Superior temporal gyrus (tissue), 1 donor: Measurements from ENCODE around the gene PTPMT1.

Experiments
- DNase-seq: peaks from one replicate; pipeline ENCODE4 v3.0.0-alpha.2; 2016; ENCODE audit errors: extremely low spot score

The PTPMT1 gene

DNA sequence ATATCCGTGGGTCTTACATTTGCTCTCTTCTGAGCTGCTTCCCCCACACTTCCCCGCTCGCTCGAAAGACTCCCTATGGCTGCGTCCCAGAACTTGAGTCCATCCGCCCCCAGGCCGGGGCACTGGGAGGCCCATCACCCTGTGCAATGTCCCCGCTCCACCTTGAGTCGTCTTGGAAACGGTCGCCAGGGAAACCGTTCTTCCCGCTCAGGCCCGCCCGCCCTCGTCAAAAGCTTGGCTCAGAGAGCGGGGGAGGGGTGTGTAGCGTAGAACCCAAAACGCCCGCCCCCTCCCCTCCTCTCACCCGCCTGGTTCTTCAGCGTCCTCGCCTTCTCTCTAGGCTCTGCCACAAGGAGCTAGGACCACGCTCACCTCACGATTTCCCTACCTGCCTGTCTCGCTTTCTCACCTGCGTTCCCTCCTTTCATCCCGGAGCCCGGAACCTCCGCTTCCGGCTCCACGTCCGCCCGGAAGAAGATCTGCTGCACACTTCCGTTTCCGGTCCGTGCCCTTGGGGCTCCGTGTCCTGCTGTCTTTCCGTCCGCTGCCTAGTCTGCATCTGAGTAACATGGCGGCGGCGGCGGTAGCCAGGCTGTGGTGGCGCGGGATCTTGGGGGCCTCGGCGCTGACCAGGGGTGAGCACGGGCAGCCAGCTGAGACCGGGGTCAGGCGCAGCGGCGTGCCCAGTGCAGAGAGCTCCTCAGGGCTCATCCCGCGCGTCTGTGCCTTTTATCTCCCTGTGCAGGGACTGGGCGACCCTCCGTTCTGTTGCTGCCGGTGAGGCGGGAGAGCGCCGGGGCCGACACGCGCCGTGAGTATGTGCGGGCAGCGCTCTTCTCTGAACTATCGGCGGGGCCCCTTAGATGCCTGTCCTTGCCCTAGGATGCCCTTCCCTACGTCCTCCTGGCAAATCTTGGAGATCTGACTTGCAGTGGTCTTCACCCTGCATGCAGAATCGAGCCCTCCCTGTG lies 13.4 kb downstream of the PTPMT1 start, which contains the start of the genes KBTBD4 and NDUFS3:
TSS of gene KBTBD4 (minus strand) at position 447 of the 971 bp plus-strand sequence. CDS start at position 428, 19 bp downstream.
TSS of gene NDUFS3 (plus strand) at position 551 of the 971 bp plus-strand sequence. CDS start at position 569, 18 bp downstream.
- peak; percentile 97 for DNase-seq

DNA sequence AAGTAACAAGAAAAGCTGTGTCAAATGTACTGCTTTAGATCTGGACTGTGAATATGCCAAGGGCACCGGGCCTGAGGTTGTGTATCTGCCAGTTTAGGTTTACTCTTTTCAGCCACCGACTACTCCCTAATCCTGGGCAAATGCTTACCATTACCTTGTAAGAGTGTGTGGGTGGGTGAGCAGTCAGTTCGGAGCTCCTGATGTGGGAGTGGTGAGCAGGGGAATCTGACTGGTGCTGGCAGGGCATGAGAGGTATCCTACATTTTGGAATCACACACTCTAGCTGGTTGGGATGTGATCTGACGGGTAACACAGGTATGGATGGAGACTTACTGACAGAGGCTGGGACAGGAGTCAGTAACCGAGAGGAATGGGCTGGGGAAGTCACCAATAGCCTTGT lies 18.4 kb downstream of the PTPMT1 start:
- DNase-seq: peak; percentile 17

DNA sequence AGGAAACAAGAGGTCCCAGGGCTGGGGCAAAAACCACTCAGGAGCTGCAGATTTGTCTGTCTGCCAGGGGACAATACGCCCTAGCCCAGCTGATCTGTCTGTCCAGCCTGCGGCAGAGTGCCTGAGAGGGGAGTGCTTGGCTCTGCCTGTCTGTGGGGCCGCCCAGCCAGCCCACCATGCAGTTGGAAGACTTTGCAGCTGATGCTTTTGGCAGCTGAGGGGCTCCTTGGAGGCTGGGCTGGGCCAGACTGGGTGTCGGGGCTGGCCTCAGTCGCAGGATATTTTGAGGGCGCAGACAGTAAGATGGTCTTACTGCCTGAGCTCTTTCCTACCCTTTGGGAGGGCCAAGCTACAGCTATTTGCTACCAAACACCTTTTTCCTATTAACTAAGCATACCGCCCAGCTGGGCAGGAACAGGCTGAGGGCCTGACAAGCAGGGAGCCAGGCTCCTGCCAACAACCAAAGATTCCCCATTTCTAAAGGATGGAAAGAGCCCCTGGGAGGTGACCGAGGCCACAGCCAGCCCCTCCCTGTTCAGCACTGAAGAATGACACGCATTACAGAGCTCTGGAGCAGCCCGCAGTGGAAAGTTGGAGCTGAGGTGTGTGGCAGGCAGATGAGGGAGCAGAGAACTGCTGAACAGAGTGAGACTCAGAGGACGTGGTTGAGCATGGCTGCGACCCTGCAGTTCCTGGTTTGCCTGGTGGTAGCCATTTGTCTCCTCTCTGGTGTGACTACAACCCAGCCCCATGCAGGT lies 20.9 kb downstream of the PTPMT1 start, which contains the start of gene FAM180B:
TSS of gene FAM180B (plus strand) at position 581 of the 758 bp plus-strand sequence. CDS start at position 672, 91 bp downstream.
- DNase-seq: peak; percentile 12

DNA sequence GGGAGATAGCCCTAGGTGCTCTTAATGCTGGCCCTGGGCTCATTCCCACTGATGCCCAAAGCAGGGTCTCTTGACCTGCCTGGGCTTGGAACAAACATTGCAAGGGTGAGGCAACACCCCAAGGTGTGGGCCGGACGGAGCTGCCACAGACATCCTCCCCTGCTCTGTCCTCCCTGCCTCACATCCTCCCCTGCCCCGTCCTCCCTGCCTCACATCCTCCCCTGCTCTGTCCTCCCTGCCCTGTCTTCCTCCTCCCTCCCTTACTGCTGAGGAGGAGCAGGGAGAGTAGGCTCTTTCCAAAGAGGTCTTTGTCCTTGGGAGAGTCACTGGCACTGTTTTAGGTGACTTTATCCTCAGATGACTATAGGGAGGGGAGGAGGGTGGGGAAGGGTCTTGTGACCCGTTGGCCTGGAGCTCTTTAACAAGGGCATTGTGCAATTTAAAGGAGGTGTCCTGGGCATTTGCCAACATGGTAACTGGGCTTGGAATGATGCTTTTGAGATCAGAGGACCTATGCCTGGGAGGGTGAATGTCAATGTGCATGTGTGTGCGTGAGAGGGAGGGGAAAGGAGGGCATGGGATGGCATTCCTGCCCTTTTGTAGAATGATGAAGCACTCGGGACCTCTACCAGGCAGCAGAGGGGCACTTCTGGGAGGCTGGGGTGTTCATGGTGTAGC lies 21.8 kb downstream of the PTPMT1 start:
- no peak for DNase-seq

DNA sequence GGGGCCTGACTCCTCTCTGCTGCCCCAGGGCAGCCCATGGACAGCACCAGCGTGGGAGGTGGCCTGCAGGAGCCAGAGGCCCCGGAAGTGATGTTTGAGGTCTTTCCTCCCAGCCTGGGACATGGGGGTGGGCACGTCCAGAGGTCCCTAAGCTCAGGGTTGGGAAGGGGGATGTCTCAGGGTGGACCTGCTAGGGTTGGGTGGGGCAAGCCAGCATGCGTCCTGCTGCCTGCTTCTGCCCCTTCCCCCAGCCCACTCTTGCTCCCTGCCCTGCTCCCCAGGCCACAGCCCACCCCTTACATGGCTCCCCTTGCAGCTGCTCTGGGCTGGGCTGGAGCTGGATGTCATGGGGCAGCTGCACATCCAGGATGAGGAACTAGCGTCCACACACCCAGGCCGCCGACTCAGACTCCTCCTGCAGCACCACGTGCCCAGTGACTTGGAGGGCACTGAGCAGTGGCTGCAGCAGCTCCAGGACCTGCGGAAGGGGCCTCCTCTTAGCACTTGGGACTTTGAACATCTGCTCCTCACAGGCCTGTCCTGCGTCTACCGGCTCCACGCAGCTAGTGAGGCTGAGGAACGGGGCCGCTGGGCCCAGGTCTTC lies 22.4 kb downstream of the PTPMT1 start:
- DNase-seq: peak; percentile 15

DNA sequence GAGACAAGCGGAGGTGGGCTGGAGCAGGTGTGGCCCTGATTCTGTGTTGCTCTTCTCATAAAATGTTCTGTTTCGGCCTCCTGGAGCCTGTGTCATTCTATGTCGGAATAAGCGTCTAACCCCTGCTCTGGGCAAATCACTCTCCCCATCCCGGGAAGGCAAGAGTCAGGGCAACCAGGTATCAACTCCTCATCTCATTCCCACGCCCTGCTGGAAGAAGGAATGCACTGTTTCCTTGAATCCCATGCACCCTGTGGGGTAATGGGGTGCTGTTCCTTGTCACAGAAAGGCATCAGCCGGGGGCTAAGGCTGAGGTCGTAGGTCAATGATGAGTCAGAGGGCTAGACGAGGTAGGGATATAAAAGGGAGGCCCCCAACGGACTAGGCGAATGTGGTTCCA lies 23.7 kb downstream of the PTPMT1 start:
- no peak for DNase-seq

DNA sequence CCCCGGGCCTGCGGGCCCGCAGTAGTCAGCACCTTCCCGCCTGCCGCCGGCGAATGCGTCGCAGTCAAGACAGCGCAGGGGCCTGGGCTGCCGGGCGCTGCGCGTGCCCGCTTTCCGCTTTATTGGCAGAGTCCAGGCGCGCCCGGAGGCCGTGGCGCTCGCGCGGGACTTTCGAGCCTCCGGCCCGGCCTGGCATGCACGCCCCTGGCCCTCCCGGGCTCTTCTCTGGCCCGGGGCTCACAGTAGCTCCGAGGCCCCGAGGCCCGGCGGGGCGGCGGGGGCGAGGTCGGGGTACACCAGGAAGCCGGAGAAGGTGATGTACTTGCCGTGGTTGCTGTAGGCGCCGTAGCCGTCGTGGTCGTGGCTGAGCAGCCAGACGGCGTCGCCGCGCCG lies 24.2 kb downstream of the PTPMT1 start:
- no peak for DNase-seq

DNA sequence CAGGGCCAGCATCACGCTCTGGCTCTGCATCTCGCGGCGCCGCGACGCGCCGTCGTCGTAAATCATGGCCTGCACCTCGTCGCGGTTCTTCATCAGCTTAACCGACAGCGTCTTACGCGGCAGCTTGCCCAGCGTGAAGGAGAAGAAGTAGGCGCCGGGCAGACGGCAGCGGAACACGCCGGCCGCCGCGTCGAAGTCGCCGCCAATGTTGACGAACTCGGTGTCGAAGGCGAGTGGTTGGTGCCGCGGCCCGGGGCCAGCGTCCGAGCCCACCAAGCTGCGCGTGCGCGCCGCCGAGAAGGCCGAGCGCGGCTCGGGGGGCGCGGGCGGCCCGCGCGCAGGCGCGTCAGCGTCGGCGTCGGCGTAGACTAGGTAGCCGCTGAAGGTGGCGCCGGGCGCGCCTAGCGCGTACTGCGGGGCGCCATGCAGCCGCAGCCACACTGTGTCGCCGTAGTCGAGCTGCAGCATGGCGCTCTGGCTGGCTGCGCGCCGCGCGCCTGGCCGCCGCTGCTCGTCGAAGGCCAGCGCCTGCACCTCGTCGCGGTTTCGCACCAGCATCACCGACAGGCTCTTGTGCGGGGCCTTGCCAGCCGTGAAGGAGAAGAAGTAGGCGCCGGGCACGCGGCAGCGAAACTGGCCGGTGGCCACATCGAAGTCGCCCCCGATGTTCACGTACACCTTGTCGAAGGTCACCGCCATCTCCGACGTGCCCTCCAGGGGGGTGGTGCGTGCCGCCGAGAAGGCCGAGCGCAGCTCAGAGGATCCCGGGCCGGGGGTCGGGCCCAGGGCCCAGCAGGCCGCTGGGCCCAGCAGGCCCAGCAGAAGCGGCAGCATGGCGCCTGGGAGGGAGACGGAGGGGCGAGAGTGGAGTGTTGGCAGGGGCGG lies 24.8 kb downstream of the PTPMT1 start:
- no peak for DNase-seq

DNA sequence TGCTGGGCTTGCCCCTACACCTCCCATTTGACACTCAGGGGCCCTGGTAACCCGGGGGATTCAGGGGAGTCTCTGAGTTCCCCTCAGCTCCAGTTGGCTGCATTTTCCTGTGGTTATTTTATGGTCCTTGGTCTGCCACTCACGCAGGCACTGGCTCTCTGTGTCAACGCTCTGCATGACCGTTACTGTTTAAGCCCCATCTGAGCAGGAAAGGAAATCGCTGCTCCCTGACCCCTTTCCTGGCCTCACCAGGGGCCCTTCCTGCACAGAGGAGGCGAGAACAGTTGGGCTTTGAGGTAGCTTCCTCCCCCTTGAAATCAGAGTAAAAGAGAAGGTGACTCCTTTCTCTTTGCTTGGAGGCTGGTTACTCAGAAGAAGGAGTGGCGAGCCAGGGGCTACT lies 26.4 kb downstream of the PTPMT1 start:
- DNase-seq: peak; percentile 10

DNA sequence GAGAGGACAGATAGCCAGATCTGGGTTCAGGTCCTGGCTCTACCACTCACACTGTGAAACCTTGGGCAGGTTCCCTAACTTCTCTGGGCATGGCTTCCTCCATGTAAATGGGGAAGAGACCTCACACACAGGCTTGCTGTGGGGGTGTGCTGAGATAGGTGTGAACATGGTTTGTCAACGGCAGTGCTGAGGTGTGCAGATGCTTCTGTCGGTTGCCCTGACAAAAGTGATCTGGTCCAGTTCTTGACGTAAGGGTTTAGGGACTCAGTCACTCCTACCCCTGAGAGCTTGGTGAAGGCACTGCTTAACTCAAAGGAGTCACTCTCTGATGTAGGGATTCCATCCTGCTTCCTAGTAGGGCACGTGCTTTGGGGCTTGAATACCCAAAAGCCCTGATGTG lies 26.9 kb downstream of the PTPMT1 start:
- DNase-seq: peak; percentile 50

DNA sequence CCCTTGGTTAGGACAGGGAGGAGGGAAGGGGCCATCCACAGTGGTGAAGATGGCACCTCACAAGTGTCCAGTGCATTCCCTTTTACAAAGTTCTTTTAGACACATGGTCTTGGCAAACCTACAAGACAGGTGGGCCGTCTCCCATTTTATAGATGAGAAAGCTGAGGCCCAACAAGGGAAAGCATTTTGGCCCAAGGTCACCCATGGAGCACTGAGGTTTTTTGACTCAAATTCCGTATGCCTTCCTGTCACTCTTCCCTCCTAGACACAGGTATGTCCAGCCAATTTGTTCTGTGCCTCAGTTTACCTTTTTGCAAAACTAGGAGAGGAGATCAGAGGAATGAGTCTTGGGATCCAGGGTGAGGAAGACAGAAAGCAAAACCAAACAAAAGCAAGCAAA lies 27.6 kb downstream of the PTPMT1 start:
- no peak for DNase-seq

DNA sequence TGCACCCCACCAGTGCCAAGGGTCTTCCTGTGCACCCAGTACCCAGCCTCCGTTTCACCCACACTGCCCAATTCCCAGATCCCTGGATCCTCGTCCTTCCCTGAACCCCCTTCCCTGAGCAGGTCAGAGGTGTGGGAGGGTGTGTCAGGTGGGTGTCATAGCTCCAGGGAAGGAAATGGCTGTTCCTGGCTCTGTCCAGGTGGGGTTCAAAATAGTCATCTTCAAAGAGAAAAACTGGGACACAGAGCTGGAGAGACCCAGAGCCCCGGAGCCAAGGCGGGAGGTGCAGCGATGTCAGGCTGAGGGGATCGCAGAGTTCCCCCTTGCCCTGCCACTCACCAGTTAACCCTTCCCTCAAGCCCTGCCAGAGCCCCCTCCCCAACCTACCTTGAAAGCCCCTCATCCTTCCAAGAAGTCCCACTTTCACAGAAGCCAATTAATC lies 28.1 kb downstream of the PTPMT1 start:
- DNase-seq: no peak

DNA sequence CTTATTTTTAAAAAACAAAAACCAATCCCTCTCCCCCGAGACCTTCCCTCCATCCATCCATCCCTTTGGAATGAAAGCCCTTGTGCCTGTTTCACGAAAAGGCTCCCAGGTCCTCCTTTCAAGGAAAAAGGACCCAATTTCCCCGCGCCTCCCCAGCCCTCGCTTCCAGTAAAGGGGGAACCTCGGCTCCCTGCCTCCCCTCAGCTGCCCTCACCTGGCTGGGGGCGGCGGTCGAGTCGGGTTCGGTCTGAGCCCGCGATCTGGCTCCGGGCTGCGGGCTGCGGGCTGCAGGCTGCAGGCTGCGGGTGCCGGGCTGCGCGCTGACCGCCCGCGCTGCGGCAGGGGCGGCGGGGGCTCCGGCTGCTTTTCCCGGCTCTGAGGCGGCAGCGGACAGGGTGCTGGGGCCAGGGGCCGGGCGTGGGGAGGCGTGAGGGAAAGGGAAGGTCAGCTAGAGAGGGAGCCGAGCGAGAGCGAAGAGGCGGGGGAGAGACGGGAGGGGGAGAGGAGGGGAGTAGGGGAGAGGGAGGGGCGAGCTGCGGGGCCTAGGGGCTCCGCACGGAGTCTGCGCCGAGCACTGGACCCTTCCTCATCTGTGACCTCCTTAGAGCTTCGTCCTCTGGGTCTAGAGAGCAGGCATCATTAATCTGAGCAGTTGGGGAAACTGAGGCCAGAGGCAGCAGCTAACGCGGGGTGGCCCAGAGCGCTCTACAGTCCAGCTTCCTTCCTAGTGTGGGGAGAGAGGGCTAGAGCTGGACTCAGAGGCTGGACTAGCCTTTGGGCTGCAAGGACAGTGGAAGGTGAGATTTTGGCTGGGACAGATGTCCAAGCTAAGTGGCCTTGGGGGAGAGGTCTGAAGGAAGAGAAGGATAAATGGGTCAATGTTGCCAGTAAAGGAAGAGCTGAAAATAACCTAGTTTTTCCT lies 28.8 kb downstream of the PTPMT1 start, which contains the start of gene C1QTNF4:
TSS of gene C1QTNF4 (minus strand) at position 478 of the 922 bp plus-strand sequence. CDS start 3,601 bp downstream, outside the sequence.
- peak; percentile 9 for DNase-seq

DNA sequence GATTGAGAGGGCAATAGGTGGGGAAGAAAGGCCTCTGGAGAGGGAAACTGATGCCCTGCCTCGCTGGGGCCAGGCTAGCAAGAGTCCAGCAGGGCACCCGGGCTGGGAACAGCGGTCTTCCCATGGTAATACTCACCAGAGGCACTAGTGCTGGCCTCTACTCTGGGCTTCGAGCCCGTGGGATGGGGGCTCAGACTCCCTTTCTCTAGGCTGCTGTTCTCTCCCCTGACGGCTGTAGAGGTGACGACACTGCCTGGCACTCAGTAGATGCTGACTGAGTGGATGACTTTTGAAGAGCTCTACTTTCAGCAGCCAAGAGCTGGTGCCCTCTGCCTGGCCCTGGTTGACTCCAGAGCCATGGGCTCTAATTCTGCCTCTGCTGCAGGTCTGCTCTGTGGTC lies 29.6 kb downstream of the PTPMT1 start:
- peak; percentile 12 for DNase-seq

DNA sequence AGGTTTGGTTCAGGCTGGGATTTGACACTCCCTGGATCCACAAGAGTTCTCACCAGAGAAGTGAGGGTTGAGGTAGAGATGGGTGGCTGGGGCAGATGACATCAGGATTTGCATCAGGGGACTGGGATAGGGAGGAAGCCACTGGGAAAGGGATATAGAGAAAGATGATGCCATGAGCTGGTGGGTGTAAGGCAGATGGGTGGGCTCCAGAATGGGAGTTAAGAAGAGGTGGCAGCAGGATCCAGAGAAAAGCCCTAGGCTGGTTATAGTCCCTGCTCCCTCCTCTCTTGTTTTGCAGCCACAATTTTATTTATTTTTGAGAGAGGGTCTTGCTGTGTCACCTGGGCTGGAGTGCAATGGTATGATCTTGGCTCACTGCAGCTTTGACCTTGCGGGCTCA lies 30.6 kb downstream of the PTPMT1 start:
- no peak for DNase-seq

DNA sequence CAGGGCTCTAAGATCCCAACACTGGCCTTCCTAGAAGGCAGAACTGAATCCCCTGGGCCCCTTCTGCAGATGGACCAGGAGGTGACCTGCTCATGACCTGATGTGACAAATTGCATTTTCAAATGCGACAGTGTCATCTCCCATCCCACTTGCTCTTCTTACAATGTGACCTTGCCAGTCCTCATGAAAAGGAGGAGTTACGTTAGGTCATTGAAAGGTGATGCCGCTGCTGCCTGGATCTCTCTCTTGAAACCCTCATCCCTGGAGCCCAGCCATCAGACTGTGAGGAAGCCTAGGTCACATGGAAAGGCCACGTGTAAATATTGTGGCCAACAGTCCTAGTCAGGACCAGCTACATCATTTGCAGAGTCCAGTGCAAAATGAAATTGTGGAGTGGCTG lies 34.5 kb downstream of the PTPMT1 start:
- DNase-seq: no peak

DNA sequence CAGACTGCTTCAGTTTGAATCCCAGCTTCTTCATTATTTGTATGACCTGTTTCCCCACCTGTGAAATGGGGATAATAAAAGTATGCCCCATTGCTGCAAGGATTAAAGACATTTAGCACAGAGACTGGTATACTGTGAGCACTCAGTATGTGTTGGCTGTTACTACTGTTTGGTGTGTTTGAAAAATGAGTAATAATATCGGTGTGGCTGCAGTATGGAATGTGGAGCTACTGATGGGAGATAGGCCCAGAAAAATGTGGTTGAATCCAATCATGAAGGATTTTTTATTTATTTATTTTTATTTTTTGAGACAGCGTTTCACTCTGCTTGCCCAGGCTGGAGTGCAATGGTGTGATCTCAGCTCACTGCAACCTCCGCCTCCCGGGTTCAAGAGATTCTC lies 37.9 kb downstream of the PTPMT1 start:
- no peak for DNase-seq

DNA sequence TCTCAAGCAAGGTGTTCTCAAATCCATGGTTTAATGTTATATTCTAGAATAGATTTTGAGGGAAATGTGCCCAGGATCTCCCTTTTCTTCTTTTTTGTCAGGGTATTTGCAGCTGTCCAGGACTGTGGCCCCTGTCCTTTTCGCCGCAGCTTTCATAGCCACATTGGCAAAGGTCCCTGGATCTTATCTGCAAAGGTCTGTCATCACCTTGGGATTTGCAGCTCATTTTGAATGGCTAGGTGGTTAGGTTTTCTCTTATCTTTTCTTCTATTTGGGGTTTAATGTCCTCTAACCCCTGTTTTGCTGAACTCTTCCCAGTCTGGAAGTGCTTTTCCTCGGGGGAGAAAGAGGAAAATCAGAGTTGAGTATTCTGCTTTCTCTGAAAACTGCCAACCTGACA lies 40.5 kb downstream of the PTPMT1 start:
- DNase-seq: no peak

DNA sequence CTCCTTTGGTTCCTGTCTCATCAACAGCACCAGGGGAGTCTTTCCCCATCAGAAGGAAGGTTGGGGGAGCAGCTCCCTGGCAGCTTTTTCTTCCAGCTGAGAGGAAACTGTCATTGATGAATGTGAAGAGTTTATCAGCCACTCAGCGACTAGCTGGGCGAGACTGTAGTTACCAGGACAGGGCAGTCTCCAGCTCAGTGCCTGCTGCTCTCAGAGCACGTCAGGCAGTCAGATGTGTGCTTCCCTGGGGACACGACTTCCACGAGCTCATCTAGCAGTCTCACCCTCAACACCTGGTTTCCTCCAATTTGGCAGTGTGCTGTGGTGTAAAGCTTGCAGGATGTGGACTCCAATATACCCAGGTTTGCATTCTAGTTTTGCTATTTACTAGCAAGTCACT lies 41.3 kb downstream of the PTPMT1 start:
- no peak for DNase-seq
